SK-MEL-5 (cell line): ENCODE data around the gene PEX3. TPM values are rescaled to one million over a fixed set of nuclear protein-coding genes. Genes with fewer than 3 reads are reported as not detected.

Source experiments
- DNase-seq: peaks from one replicate; pipeline ENCODE4 v3.0.0-alpha.2; 2016; ENCODE audit warnings: low read depth, low spot score
- in situ Hi-C: cut with HindIII; loops from 2 replicates; pipeline ENCODE4 v1.10.0; 2016; ENCODE audit warnings: low sequenced_read_pairs, high pct_unique_total_duplicates, low pct_unique_long_range_greater_than_20kb
- small RNA-seq, 2 experiments: library from RNA; depleted of rRNA; stranded (forward); fragments of <200 nt; gene quantifications; one replicate each; pipeline ENCODE3, GENCODE V24; 2014
- total RNA-seq: library from RNA; depleted of rRNA; stranded (reverse); fragments of >200 nt; shearing (Covaris generic); gene quantifications from 2 replicates; pipeline ENCODE4 v1.2.3, GENCODE V29; 2014; rRNA removed

The PEX3 gene
- total RNA-seq, 1 experiment from 2014 or later, result 17.5 TPM

GRCh38 chr6:143517447-143517773, 66.8 kb downstream of the PEX3 start:
- in situ Hi-C loops, result no loop called here
- no peak for DNase-seq

- in situ Hi-C loops, result no loop called here
- DNase-seq, result no peak
Observed at GRCh38 chr6:143522039-143522600, 71.5 kb downstream of the PEX3 start.

- in situ Hi-C loops, result no loop called here
- no peak for DNase-seq
Observed at GRCh38 chr6:143525356-143525755, 74.8 kb downstream of the PEX3 start.

GRCh38 chr6:143527677-143528076, 77.1 kb downstream of the PEX3 start:
- no peak for DNase-seq
- in situ Hi-C loops, result no loop called here

GRCh38 chr6:143528164-143528811, 77.7 kb downstream of the PEX3 start:
- in situ Hi-C loops, result no loop called here
- no peak for DNase-seq

- in situ Hi-C loops, result no loop called here
- DNase-seq, result peak; percentile 37
Observed at GRCh38 chr6:143529095-143529494, 78.5 kb downstream of the PEX3 start.

- DNase-seq, result no peak
- in situ Hi-C loops, result no loop called here
Observed at GRCh38 chr6:143531720-143532499, 81.3 kb downstream of the PEX3 start.

GRCh38 chr6:143535189-143535614, 84.6 kb downstream of the PEX3 start:
- DNase-seq, result no peak
- in situ Hi-C loops, result no loop called here

GRCh38 chr6:143536461-143536865, 85.9 kb downstream of the PEX3 start:
- in situ Hi-C loops, result no loop called here
- DNase-seq, result peak; percentile 9

GRCh38 chr6:143536866-143537691, 86.5 kb downstream of the PEX3 start:
- in situ Hi-C loops, result no loop called here
- peak; percentile 34 for DNase-seq

- in situ Hi-C loops, result no loop called here
- no peak for DNase-seq
Observed at GRCh38 chr6:143538374-143538773, 87.8 kb downstream of the PEX3 start.

GRCh38 chr6:143539106-143539505, 88.5 kb downstream of the PEX3 start:
- no peak for DNase-seq
- in situ Hi-C loops, result no loop called here

GRCh38 chr6:143539734-143540133, 89.1 kb downstream of the PEX3 start:
- in situ Hi-C loops, result no loop called here
- DNase-seq, result no peak

GRCh38 chr6:143540192-143540591, 89.6 kb downstream of the PEX3 start:
- no peak for DNase-seq
- in situ Hi-C loops, result no loop called here

Small RNA genes lying within 50 kb of the gene (small RNA-seq; reads per million reads assigned to genes)
- gene RNA5SP221, result 0.02 to 0.53 reads per million in 2 experiments

Other genes starting within 250 kb of the PEX3 start
- gene ADAT2, start 110 bp upstream of the PEX3 start, total RNA-seq, result 7.0 and 11.2 TPM in 2 replicates
- gene FUCA2, start 60.9 kb downstream of the PEX3 start, total RNA-seq, result 42.1 and 44.7 TPM in 2 replicates
- gene PHACTR2, start 227.2 kb downstream of the PEX3 start, total RNA-seq, result 9.9 and 14.7 TPM in 2 replicates